T-helper 2 cell treated with Interferon-gamma antibody and Interleukin-4, amounts not matched to agents 100 ng/mL and 5 ng/mL, for 36 hours (primary cell): ENCODE data around the gene SRC. TPM values are rescaled to one million over a fixed set of nuclear protein-coding genes. Genes with fewer than 3 reads are reported as not detected.
"Not testable (repeated sequence)": the region's sequence is repeated elsewhere in the genome, so short reads cannot be mapped to it uniquely, and the experiment has no call there.

Experiments used
- intact Hi-C: fragments of 100-400 bp; cut with micrococcal nuclease; formaldehyde crosslinking; loops from one replicate; pipeline ENCODE4 v1.15.1; 2023
- total RNA-seq: library from RNA; stranded (reverse); gene quantifications from 2 replicates; pipeline ENCODE4 v1.2.3, GENCODE V29; 2022

The SRC gene
- total RNA-seq, 1 donor from 2014 or later: 1.7 TPM

- intact Hi-C loops: no loop called here
Observed at GRCh38 chr20:37336369-37337207, 9.4 kb upstream of the SRC start.

GRCh38 chr20:37337208-37337991, 8.5 kb upstream of the SRC start:
- intact Hi-C loops: no loop called here

GRCh38 chr20:37338380-37338779, 7.6 kb upstream of the SRC start:
- intact Hi-C loops: not testable (repeated sequence)

GRCh38 chr20:37339208-37339607, 6.7 kb upstream of the SRC start:
- intact Hi-C loops: no loop called here

- intact Hi-C loops: not testable (repeated sequence)
Observed at GRCh38 chr20:37339764-37340109, 6.2 kb upstream of the SRC start.

GRCh38 chr20:37340998-37341397, 4.9 kb upstream of the SRC start:
- intact Hi-C loops: no loop called here

GRCh38 chr20:37341632-37342031, 4.3 kb upstream of the SRC start:
- intact Hi-C loops: no loop called here

GRCh38 chr20:37342231-37343177, 3.4 kb upstream of the SRC start:
- intact Hi-C loops: no loop called here

- intact Hi-C loops: no loop called here
Observed at GRCh38 chr20:37343212-37343993, 2.5 kb upstream of the SRC start.

- intact Hi-C loops: no loop called here
Observed at GRCh38 chr20:37343994-37344355, 2.0 kb upstream of the SRC start.

GRCh38 chr20:37344506-37345338, 1.2 kb upstream of the SRC start:
- intact Hi-C loops: no loop called here

- intact Hi-C loops: no loop called here
Observed at GRCh38 chr20:37346236-37346534, 245 bp downstream of the SRC start.

- intact Hi-C loops: no loop called here
Observed at GRCh38 chr20:37346535-37347346, 801 bp downstream of the SRC start.

- intact Hi-C loops: no loop called here
Observed at GRCh38 chr20:37347347-37347823, 1.4 kb downstream of the SRC start.

- intact Hi-C loops: no loop called here
Observed at GRCh38 chr20:37347891-37348791, 2.2 kb downstream of the SRC start.

- intact Hi-C loops: no loop called here
Observed at GRCh38 chr20:37348792-37349516, 3.0 kb downstream of the SRC start.
